GM12872 (cell line): Measurements from ENCODE around the gene HDAC2.

Experiments
- CTCF ChIP-seq: IDR thresholded peaks from 3 replicates; pipeline ENCODE4 v1.5.1; 2011; ENCODE audit warnings: low read depth, mild to moderate bottlenecking, low read length, moderate library complexity; ENCODE audit not compliant: insufficient read depth

The HDAC2 gene

DNA sequence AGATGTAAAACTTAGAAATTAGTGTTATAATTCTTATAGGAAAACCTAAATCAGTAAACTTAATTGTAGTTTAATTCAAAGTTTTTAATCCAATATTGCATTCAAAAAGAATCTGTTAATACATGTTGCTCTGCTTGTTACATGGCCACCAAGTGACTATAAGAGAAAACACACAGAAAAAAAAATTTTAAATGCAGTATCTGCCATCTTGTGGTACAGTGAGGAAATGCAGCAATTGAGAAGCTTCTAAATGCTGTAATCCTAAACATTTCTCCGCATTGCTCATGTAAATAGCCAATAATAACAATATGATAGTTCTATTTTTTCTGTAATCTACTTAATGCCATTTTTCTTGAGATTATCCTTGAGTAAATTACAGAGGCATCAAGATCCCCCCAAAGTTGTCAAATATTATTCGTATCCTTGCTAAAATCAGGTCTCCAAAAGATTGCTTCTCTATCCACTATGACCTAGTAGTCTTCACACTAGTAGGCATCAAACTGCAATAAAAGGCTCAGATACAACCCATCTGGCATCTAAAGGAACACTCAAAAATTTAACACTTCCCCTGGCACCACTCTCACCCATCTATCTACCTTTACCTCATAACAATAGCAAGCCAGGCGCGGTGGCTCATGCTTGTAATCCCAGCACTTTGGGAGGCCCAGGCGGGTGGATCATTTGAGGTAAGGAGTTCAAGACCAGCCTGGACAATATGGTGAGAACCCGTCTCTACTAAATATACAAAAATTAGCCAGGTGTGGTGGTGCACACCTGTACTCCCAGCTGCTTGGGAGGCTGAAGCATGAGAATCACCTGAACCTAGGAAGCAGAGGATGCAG is 34.6 kb downstream of the HDAC2 start:
- peak; percentile 67 for TF ChIP-seq CTCF

- TF ChIP-seq CTCF = no peak
Measured at GRCh38 chr6:113934101-113934500, 36.8 kb downstream of the HDAC2 start.

DNA sequence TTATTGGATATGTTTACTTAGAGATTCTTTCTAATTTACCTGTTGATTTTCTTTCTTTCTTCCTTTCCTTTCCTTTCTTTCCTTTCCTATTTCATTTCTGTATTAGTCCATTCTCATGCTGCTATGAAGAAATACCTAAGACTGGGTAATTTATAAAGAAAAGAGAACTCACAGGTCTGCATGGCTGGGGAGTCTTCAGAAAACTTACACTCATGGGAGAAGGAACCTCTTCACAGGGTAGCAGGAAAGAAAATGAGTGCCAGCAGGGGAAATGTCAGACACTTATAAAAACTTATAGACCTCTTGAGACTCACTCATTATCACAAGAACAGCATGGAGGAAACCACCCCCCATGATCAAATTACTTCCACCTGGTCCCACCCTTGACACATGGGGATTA is 40.8 kb downstream of the HDAC2 start:
- TF ChIP-seq CTCF = no peak

DNA sequence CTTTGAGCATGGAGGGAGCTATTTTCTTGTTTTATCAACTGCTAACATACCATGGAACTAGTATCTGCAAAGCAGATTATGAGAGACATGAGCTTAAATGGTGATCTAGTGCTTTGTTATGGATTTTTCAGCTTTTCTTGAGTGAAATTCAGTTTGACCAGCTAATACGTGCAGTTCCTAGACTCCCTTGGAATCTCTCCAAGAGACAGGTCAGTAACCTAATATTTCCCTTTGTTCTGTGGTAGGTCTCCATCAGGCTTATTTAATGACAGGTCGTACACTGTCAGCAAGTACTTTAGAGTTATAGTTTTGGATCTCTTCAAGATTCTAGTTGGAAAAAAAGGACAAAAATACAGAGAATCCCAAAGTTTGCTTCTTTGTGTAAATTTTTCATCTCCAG is 43.9 kb downstream of the HDAC2 start:
- TF ChIP-seq CTCF = no peak

- no peak for TF ChIP-seq CTCF
Measured at GRCh38 chr6:113925378-113925777, 45.6 kb downstream of the HDAC2 start.

DNA sequence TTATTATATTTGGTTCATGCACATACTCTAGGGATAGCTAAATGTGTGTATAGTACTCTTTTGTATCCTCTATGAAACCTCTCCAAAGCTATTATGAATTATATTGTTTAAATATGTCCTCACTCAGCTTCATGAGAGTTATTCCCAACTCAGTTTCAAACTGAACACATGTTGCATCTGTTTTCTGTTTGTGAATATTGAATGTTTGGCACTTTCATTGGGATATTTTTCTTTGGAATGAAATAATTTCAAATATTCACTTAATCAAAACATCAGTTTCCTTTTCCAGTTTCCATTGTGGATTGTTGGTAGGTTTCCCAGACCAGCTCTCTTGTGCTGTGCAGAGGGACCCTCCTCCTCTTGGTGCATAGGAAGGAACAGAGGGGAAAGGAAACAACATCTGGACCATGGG is 46.6 kb downstream of the HDAC2 start:
- TF ChIP-seq CTCF = no peak

- TF ChIP-seq CTCF = no peak
Measured at GRCh38 chr6:113923526-113923925, 47.4 kb downstream of the HDAC2 start.
